Glomerular endothelial cell (primary cell): ENCODE results near the gene NLK. TPM values are rescaled to one million over a fixed set of nuclear protein-coding genes. Genes with fewer than 3 reads are reported as not detected.

ENCODE experiments used
- DNase-seq: peaks from one replicate; pipeline ENCODE4 v3.0.0-alpha.2; 2011; ENCODE audit warnings: low read depth, low spot score; ENCODE audit errors: extremely low read depth
- total RNA-seq: library from RNA; depleted of rRNA; stranded (reverse); fragments of >200 nt; gene quantifications from 2 replicates; pipeline ENCODE4 v1.2.3, GENCODE V29; 2015

The NLK gene
- total RNA-seq, 1 donor from 2014 or later, result 40.8 TPM

DNA sequence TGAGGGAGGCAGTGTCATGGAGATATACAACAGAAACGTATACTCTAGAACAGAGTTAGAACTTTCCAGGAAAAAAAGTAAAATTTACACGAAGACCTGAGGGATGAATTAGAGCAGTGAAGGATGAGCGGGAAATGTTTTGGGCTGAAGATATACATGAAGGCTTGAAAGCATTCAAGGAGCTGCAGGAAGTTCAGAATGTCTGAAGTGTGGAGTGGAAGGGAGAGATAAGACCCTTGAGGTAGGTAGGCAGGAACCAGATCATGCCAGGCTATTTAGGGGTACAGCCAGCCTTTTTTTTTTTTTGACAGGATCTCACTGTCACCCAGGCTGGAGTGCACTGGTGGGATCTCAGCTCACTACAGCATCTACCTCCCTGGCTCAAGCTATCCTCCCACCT is 3.2 kb upstream of the NLK start:
- no peak for DNase-seq

DNA sequence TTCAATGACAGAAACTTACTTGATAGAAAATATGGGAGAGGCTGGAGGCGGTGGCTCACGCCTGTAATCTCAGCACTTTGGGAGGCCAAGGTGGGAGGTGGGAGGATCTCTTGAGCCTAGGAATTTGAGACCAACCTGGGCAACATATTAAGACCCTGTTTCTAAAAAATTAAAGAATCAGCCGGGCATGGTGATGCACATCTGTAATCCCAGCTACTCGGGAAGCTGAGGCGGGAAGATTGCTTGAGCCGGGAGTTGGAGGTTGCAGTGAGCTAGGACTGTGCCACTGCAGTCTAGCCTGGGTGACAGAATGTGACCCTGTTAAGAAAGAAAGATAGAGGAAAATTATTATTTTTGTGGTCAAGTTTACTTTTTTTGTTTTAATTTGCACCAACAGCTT is 2.1 kb upstream of the NLK start:
- DNase-seq, result no peak

DNA sequence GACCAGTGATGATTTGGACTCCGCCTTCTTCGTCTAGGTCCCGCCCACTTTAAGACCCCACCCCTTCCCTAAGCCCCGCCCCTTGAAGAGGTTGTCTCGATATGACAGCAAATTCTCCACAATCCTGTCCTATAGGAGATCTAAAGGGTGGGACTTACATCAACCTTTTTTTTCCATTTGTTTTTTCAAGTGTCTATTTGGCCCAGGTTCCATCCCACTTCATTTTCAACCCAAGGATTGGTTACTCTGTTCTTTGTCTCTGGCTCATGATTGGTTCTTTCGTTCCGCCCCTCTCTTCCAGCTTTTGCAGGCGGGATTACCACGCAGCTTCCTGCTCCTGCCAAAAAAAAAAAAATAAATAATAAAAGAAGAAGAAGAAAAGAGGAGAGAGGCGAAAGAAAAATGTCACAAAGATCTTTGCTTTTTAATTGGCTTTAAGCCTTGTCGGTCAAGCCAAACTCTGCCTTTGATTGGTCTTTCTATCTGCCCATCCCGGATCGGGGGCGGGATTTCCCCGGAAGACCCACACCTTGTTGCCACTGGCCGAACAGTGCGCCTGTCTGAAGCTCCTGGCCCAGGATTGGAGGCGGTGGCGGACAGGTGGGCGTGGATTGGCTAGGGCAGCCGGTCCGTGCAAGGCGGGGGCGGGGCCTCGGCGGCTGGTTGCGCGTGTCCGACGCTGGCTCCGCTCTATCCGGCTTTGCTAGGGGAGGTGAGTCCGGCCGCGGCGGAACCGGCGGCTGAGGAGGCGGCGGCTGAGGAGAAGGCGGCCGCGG is 1.2 kb upstream of the NLK start:
- peak; percentile 98 for DNase-seq

- no peak for DNase-seq
These were observed 427 bp upstream of the NLK start for GRCh38 chr17:28041844-28042656.

DNA sequence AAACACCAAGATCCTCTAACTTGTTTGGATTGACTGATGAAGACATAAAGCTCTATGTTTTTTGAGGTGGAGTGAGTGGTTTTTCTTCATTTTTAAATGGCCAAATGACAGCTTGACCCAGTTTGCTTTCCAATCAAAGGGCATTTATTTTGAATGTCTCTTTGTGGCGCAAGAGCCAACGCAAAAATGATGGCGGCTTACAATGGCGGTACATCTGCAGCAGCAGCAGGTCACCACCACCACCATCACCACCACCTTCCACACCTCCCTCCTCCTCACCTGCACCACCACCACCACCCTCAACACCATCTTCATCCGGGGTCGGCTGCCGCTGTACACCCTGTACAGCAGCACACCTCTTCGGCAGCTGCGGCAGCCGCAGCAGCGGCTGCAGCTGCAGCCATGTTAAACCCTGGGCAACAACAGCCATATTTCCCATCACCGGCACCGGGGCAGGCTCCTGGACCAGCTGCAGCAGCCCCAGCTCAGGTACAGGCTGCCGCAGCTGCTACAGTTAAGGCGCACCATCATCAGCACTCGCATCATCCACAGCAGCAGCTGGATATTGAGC is 329 bp downstream of the NLK start:
- DNase-seq, result no peak

GRCh38 chr17:28043296-28043695 is 819 bp downstream of the NLK start:
- DNase-seq, result no peak

DNA sequence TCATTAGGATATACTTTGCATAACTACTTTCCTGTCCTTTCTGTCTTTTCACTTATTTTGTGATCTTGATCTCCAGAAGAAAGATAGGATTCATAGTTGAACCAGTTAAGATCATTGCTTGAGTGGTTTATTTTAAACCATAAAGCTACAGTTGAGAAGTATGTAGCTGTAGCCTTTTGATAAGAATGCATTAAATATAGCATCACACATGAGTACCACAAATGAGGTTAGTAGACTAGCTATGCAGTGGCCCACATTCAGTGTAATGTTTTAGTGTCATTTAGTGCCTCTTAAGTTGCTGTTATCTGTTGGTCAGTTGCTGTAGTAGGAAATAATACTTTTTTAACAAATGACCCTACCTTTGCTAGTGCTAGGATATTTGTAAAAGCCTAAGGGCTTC is 1.3 kb downstream of the NLK start:
- DNase-seq, result no peak

GRCh38 chr17:28045304-28045703 is 2.8 kb downstream of the NLK start:
- DNase-seq, result no peak

GRCh38 chr17:28046034-28046825 is 3.8 kb downstream of the NLK start:
- DNase-seq, result no peak

- DNase-seq, result no peak
These were observed 5.3 kb downstream of the NLK start for GRCh38 chr17:28047806-28048205.

DNA sequence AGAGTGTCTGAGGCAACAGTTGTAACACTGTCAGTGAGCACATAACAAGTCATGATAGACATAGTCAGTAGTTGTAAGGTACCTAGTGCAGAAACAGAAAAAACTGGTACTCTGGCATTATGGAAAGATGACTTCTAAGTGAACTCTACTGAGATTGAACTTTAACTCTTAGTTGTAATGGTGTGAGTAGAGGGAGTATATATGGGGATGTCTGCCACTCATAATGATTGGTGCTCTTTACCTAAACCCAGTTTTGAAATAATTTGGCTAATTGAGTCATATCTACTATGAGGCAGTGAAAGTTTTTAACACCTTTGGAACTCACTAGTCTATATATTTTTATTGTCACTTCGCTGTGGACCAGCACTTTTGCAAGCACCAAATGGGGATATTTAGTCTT is 6.6 kb downstream of the NLK start:
- no peak for DNase-seq

GRCh38 chr17:28053044-28053670 is 10.7 kb downstream of the NLK start:
- no peak for DNase-seq

DNA sequence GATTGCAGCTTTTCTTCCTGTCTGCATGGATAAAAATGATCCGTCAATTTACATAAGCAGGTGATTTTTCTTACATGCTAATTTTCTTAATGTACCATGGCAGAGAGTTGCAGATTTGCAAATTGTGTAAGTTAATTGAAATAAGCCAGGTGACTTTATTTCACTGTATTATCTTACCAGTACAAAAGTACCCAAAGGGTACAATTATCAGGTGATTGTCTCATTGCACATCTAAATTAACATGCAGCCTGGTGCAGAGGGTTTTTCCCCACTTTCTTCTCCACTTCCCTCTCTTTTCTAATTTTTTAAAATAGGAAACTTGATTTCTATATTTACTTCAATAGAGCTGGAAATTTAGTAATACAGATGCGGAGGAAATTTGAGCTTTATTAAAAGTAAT is 11.2 kb downstream of the NLK start:
- no peak for DNase-seq

- no peak for DNase-seq
These were observed 13.2 kb downstream of the NLK start for GRCh38 chr17:28055546-28056275.

GRCh38 chr17:28056276-28056620 is 13.8 kb downstream of the NLK start:
- no peak for DNase-seq

DNA sequence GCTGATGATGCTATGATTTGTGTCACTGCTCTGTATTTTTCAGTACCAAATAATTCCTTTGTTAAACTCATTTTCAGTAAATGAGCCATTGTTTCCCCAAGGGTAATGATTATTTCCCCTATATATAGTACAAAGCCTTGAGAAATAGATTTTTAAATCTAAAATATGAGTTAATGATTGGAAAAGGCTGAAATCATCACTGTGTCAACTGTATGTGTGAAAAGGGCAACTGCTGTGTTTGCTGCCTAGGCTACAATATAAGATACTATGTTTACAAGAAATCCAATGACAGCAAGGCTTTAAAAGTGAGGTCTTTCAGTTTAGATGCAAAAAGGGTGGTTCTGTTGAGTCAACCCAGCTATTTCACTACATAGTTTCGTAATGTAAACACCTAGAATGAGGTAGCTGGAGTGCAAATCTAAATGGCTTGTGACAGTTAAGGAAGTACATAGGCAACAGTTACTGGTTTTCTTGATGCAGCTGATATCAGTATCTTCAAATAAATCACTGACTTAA is 15.3 kb downstream of the NLK start:
- DNase-seq, result no peak

DNA sequence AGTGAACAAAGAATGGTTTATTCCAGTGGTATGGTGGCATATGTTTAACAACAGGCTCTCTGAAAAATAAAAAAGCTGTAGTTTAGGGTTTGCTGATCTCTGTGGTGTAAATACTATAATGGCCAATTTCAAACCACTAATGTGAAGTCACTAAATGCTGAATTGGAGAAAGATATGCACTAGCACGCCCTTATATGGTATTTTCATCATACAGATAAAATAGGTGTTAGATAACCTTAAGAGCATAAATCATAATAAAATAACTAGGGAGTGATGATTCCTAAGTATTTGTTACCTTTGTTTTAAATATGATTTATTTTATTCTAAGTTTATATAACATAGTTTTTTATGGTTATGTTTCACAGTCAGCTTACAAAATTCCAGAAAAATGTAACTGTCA is 17.2 kb downstream of the NLK start:
- no peak for DNase-seq

DNA sequence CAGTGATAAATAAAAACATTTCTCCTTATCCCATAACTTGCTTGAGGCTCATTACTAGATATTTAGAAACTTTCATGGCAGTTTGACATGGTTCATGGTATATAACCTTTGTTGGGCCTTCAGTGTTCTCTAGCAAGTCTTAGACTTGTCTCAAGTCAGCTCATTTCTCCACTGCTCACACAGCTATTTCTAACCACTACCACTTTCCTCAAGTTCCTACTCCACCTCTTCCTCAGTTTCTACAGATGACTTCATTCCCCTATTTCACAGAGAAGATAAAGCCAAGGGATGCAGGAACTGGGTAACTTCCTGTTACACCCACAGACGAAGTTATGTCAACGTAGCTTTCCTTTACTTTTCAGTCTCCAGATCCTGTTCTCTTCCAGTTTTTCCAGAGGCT is 23.2 kb downstream of the NLK start:
- DNase-seq, result no peak

DNA sequence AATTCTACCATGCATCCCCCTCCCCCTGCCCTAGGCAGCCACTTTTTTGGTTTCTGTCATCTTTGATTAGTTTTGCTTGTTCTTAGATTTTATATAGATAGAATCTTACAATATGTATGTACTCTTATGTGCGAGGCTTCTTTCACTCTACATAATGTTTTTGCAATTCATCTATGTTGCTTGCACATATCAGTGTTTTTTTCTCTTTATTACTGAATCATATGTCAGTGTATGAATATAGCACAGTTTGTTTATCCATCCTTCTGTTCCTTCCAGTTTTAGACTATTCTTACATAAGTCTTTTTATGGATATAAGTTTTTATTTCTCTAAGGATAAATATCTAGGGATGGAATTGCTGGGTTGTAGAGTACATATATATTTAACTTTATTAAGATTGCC is 26.6 kb downstream of the NLK start:
- no peak for DNase-seq

DNA sequence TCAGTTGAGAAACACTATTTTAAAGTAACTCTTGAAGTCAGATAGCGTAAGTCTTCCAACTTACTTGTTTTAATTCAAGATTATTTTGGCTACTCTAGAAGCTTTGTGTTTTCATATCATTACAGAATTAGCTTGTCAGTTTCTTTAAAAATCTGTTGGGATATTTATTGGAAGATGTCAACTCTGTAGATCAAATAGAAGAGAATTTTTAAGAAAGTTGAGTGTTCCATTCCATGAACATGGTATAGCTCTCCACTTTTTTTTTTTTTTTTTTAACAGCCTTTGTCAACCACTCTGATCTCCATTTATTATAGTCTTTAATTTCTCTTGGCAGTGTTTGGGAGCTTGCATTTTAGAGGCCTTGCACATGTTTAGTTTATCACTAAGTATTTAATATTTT is 28.7 kb downstream of the NLK start:
- no peak for DNase-seq
